ENCODE measurements around the gene SHISAL1. TPM values are rescaled to one million over a fixed set of nuclear protein-coding genes. Genes with fewer than 3 reads are reported as not detected.

Gene SHISAL1
- total and polyA plus RNA-seq, 10 donors: 0.10 to 0.47 (median 0.22) TPM

- no peaks in the 10 kb centered on the region for H3K36me3 ChIP-seq
- 83 to 88% (median 84%) methylated on average over 19 to 21 of the region's 21 CpGs for WGBS, 5 donors
- no peaks in the 10 kb centered on the region for H3K4me1 ChIP-seq
- intact Hi-C loops (cut with DNase I; ENCODE audit: low total_unique reads): no loop called here
- H3K4me3 ChIP-seq: no peak overlapping the region
- TF ChIP-seq POLR2A (IDR thresholded peaks at IDR 0.05): no peak
- TF ChIP-seq POLR2AphosphoS5 (IDR thresholded peaks at IDR 0.05): no peak
- TF ChIP-seq CTCF (IDR thresholded peaks at IDR 0.05 in 8 of 11, conservative IDR thresholded peaks at IDR 0.05 in 3 of 11): no peak
- peaks cover 0 to 42% (median 0%) of the 10 kb centered on the region in 7 donors for H3K27me3 ChIP-seq (replicated peaks in 1 of 7)
- no peak overlapping the region for H3K27ac ChIP-seq
- no peaks in the 10 kb centered on the region for H3K9me3 ChIP-seq
- DNase-seq: no peak
Observed at GRCh38 chr22:44340271-44341239, 27.8 kb upstream of the SHISAL1 start.

GRCh38 chr22:44338906-44339305 is 26.2 kb upstream of the SHISAL1 start:
- Histone ChIP-seq H3K4me3 (no peak overlapping the region), H3K4me1 (no peaks in the 10 kb centered on the region), H3K27me3 (replicated peaks in 1 of 7) (peaks cover 0 to 55% (median 0%) of the 10 kb centered on the region in 7 donors), H3K9me3 (no peaks in the 10 kb centered on the region), H3K27ac (no peak overlapping the region), H3K36me3 (no peaks in the 10 kb centered on the region)
- intact Hi-C loops (cut with DNase I; ENCODE audit: low total_unique reads): no loop called here
- TF ChIP-seq POLR2A (IDR thresholded peaks at IDR 0.05) (no peak), CTCF (IDR thresholded peaks at IDR 0.05 in 8 of 11, conservative IDR thresholded peaks at IDR 0.05 in 3 of 11) (no peak), POLR2AphosphoS5 (IDR thresholded peaks at IDR 0.05) (no peak)
- DNase-seq: no peak
- WGBS, 5 donors: 83 to 100% (median 95%) methylated on average over 1 to 2 of the region's 2 CpGs

- Histone ChIP-seq H3K4me1 (no peaks in the 10 kb centered on the region), H3K4me3 (no peak overlapping the region), H3K27me3 (replicated peaks in 1 of 7) (peaks cover 0 to 62% (median 6%) of the 10 kb centered on the region in 7 donors), H3K36me3 (no peaks in the 10 kb centered on the region), H3K27ac (no peak overlapping the region), H3K9me3 (no peaks in the 10 kb centered on the region)
- WGBS, 5 donors: 68 to 87% (median 74%) methylated on average over 6 to 8 of the region's 8 CpGs
- TF ChIP-seq CTCF (IDR thresholded peaks at IDR 0.05 in 8 of 11, conservative IDR thresholded peaks at IDR 0.05 in 3 of 11) (no peak), POLR2AphosphoS5 (IDR thresholded peaks at IDR 0.05) (no peak), POLR2A (IDR thresholded peaks at IDR 0.05) (no peak)
- intact Hi-C loops (cut with DNase I; ENCODE audit: low total_unique reads): no loop called here
- no peak for DNase-seq
Observed at GRCh38 chr22:44338177-44338810, 25.5 kb upstream of the SHISAL1 start.

GRCh38 chr22:44337678-44338004 is 24.9 kb upstream of the SHISAL1 start:
- Histone ChIP-seq H3K27ac (no peak overlapping the region), H3K36me3 (no peaks in the 10 kb centered on the region), H3K4me3 (no peak overlapping the region), H3K9me3 (no peaks in the 10 kb centered on the region), H3K27me3 (replicated peaks in 1 of 7) (peaks cover 0 to 68% (median 12%) of the 10 kb centered on the region in 7 donors), H3K4me1 (peaks cover 0 to under 1% (median 0%) of the 10 kb centered on the region in 6 donors)
- TF ChIP-seq POLR2AphosphoS5 (IDR thresholded peaks at IDR 0.05) (no peak), CTCF (IDR thresholded peaks at IDR 0.05 in 8 of 11, conservative IDR thresholded peaks at IDR 0.05 in 3 of 11) (no peak), POLR2A (IDR thresholded peaks at IDR 0.05) (no peak)
- intact Hi-C loops (cut with DNase I; ENCODE audit: low total_unique reads): no loop called here
- 35 to 52% (median 39%) methylated on average over 12 to 13 of the region's 13 CpGs for WGBS, 5 donors
- no peak for DNase-seq
